IPS-15b (cell line): ENCODE data around the gene PARD6A.

Experiments used
- H3K27me3 ChIP-seq: one replicate; pipeline ENCODE4 v1.6.1; 2013; ENCODE audit warnings: low read length; ENCODE audit not compliant: control insufficient read depth, insufficient read depth
- H3K36me3 ChIP-seq: one replicate; pipeline ENCODE4 v1.6.1; 2013; ENCODE audit warnings: low read length; ENCODE audit not compliant: control insufficient read depth, insufficient read depth
- H3K4me1 ChIP-seq: one replicate; pipeline ENCODE4 v1.6.1; 2013; ENCODE audit warnings: mild to moderate bottlenecking, low read length; ENCODE audit not compliant: control insufficient read depth, insufficient read depth
- H3K4me3 ChIP-seq: one replicate; pipeline ENCODE4 v1.5.1; 2013; ENCODE audit warnings: low read depth, low read length
- H3K9ac ChIP-seq: one replicate; pipeline ENCODE4 v1.6.1; 2013; ENCODE audit warnings: low read depth, mild to moderate bottlenecking, low read length
- H3K9me3 ChIP-seq: one replicate; pipeline ENCODE4 v1.6.1; 2013; ENCODE audit warnings: mild to moderate bottlenecking, low read length; ENCODE audit not compliant: control insufficient read depth, insufficient read depth

The PARD6A gene

GRCh38 chr16:67663877-67664222, 3.1 kb downstream of the PARD6A start:
- no peak overlapping the region for H3K4me3 ChIP-seq
- peaks cover 8% of the 10 kb centered on the region for H3K27me3 ChIP-seq
- H3K4me1 ChIP-seq: peaks cover 7% of the 10 kb centered on the region
- no peaks in the 10 kb centered on the region for H3K9me3 ChIP-seq
- peaks cover 4% of the 10 kb centered on the region for H3K36me3 ChIP-seq
- no peak overlapping the region for H3K9ac ChIP-seq

GRCh38 chr16:67664258-67664657, 3.5 kb downstream of the PARD6A start:
- Histone ChIP-seq H3K4me3 (no peak overlapping the region), H3K27me3 (peaks cover 5% of the 10 kb centered on the region), H3K4me1 (peaks cover 6% of the 10 kb centered on the region), H3K9me3 (no peaks in the 10 kb centered on the region), H3K36me3 (no peaks in the 10 kb centered on the region), H3K9ac (no peak overlapping the region)

DNA sequence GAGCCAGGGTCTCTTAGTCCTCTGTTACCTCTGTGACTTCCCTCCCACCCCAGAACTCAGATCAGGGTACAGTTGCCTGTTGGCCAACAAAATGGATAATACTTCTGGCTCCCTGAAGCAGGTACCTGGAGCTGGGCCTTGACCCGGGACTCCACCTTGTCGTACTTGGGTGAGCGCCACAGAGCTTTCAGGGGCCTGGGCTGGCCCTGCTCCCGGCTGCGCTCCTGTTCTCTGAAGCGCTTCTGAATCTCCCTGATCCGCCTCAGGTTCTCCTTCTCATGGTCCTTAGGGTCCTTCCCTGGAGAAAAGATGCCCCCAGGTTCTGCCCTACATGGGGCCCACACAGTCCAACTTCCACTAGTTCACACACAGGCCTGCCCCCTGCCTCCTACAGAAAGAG, 4.1 kb downstream of the PARD6A start:
- Histone ChIP-seq H3K27me3 (peaks cover 5% of the 10 kb centered on the region), H3K9me3 (no peaks in the 10 kb centered on the region), H3K4me1 (peaks cover 6% of the 10 kb centered on the region), H3K4me3 (no peak overlapping the region), H3K9ac (no peak overlapping the region), H3K36me3 (no peaks in the 10 kb centered on the region)

- H3K9ac ChIP-seq: no peak overlapping the region
- peaks cover 5% of the 10 kb centered on the region for H3K27me3 ChIP-seq
- H3K4me1 ChIP-seq: peaks cover 6% of the 10 kb centered on the region
- peak overlapping the region; percentile 73 for H3K4me3 ChIP-seq
- H3K9me3 ChIP-seq: no peaks in the 10 kb centered on the region
- H3K36me3 ChIP-seq: no peaks in the 10 kb centered on the region
Measured at GRCh38 chr16:67665598-67665997, 4.8 kb downstream of the PARD6A start.

DNA sequence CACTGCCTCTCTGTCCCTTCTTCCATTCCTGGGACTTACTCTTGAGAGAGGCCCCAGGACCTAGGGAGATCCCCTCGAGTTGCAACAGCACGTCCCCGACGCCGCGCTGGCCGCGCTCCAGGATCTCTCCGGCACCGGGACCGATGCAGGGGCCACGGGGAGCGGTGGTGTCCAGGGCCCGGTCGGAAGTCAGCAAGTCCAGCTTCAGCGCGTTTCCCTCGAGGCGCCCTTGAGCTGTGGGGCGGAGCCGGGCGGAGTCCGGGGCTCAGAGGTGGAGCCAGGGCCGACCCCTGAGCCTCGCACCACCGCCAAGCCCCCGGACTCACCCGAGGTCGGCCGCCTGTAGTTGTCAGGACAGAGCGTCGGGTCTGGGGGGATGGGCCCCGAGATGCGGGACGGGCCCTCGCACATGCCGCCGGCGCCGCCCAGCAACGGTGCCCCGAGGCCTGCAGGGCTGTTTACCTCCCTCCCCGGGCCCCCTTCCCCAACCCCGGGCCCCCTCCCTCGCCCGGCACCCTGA, 5.3 kb downstream of the PARD6A start:
- peaks cover 5% of the 10 kb centered on the region for H3K27me3 ChIP-seq
- peak overlapping the region; percentile 73 for H3K4me3 ChIP-seq
- no peaks in the 10 kb centered on the region for H3K9me3 ChIP-seq
- no peak overlapping the region for H3K9ac ChIP-seq
- H3K4me1 ChIP-seq: peaks cover 6% of the 10 kb centered on the region
- H3K36me3 ChIP-seq: no peaks in the 10 kb centered on the region

GRCh38 chr16:67666559-67667452, 6.0 kb downstream of the PARD6A start, which contains the start of the genes C16orf86 and ENKD1:
Gene C16orf86 (plus strand): TSS chr16:67666814. CDS start chr16:67666971, 157 bp downstream.
Gene ENKD1 (minus strand): TSS chr16:67666750. CDS start chr16:67666442, 308 bp downstream.
- H3K4me3 ChIP-seq: peak within 1 kb of the TSS; percentile 73
- H3K9ac ChIP-seq: no peak within 1 kb of the TSS
- H3K4me1 ChIP-seq: peaks cover 3% of the 10 kb centered on the region

GRCh38 chr16:67667453-67667816, 6.7 kb downstream of the PARD6A start:
- H3K4me3 ChIP-seq: peak overlapping the region; percentile 73
- H3K4me1 ChIP-seq: peaks cover 3% of the 10 kb centered on the region
- peaks cover 3% of the 10 kb centered on the region for H3K27me3 ChIP-seq
- no peaks in the 10 kb centered on the region for H3K9me3 ChIP-seq
- H3K9ac ChIP-seq: no peak overlapping the region
- no peaks in the 10 kb centered on the region for H3K36me3 ChIP-seq

More at GRCh38 chr16:67666559-67667452, 6.0 kb downstream of the PARD6A start, which contains the start of the genes C16orf86 and ENKD1:
- Histone ChIP-seq H3K9me3 (no peaks in the 10 kb centered on the region), H3K36me3 (no peaks in the 10 kb centered on the region), H3K27me3 (peaks cover 3% of the 10 kb centered on the region)

DNA sequence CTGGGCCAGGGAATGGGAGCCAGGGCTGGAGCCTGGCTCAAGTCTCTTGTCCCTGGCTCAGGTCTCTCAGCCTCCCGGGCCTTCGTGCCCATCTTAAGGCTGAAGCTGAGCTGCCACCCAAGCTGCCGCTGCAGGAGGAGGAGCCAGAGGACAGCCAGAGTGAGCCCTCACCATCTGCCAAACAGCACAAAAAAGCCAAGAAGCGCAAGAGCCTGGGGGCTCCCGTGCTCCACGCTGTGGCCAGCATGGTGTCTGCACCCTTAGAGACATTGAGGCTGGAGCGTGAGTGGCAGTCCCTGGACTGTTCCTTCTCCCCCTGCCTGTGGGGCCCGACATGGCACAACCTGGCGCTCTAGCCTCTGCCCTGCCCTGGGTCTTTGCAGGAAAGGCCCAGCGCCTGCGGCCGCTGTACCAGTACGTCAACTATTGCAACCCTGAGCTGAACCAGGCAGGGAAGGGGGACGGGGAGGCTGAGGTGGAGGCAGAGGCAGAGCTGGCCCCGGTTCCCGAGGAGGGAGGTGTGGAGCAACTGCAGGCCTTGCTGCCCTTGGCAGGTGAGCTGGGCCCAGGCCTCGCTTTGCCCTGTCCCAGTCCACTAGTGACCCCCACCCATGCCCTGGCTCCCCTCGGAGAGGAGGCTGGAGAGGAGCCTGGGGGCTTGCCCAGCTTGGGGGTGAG, 7.2 kb downstream of the PARD6A start:
- Histone ChIP-seq H3K36me3 (no peaks in the 10 kb centered on the region), H3K4me3 (peak overlapping the region; percentile 73), H3K9me3 (no peaks in the 10 kb centered on the region), H3K4me1 (peaks cover 3% of the 10 kb centered on the region), H3K27me3 (peaks cover 3% of the 10 kb centered on the region), H3K9ac (no peak overlapping the region)

DNA sequence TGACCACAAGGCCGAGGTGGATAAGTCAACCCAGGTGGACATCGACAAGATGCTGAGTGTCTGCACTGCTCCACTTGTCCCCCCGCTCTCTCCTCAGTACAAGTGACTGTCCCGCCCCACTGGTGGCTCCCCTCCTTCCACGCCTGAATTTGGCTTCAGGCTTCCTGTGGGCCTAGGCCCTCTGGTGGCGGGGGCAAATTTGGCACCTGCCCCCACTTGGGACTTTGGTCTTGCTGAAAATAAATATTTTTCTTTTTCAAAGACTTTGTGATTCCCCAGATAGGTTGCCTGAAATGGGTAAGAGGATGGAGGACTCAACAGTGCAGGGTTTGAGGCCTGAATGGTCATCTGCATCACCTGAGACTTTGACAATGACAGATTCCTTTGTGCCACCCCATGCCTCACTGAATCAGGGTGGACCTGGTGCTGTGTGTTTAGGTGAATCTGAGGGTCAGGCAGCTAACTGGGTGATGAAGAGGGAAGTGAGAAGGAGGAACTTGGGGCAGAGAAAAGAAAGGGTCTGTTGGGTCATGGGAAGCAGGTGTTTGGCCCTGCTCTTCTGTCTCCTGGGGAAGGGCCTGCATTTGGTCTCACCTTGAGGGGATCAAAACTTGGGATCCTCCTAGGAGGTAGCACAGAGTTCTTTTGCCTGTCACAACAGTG, 7.9 kb downstream of the PARD6A start:
- H3K4me3 ChIP-seq: no peak overlapping the region
- peak overlapping the region; percentile 8 for H3K9ac ChIP-seq
- no peaks in the 10 kb centered on the region for H3K9me3 ChIP-seq
- peaks cover 3% of the 10 kb centered on the region for H3K27me3 ChIP-seq
- no peaks in the 10 kb centered on the region for H3K36me3 ChIP-seq
- peaks cover 5% of the 10 kb centered on the region for H3K4me1 ChIP-seq

DNA sequence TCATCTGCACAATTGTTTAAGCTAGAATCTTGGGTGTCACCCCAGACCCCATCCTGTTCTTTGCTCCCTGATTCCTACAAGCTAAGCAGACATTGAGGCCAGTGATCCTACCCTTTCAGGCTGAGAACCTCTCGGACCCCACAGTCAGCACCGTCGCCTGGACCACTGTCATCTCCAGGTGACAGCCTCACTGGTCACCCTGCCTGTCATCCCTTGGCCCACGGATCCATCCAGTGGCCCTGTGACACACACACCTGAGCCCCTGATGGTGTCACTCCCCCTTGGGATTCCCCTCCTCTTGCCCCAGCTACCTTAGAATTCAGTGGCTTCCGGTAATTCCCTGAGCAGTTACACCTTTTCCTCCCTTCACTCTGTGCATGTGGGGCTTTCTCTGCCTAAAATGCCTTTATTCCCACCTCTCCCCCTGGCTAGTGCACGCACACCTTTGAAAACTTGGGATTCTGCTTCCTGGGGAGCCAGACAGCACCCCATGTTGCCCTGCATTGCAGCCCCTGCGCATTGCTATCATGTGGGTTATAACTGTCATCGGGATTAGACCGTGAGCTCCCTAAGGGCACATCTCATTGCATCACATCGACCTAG, 8.8 kb downstream of the PARD6A start:
- Histone ChIP-seq H3K9me3 (no peaks in the 10 kb centered on the region), H3K9ac (no peak overlapping the region), H3K27me3 (peaks cover 3% of the 10 kb centered on the region), H3K36me3 (no peaks in the 10 kb centered on the region), H3K4me1 (peaks cover 5% of the 10 kb centered on the region), H3K4me3 (no peak overlapping the region)

GRCh38 chr16:67672306-67672705, 11.5 kb downstream of the PARD6A start:
- H3K27me3 ChIP-seq: no peaks in the 10 kb centered on the region
- H3K36me3 ChIP-seq: peaks cover 6% of the 10 kb centered on the region
- H3K4me1 ChIP-seq: peaks cover 5% of the 10 kb centered on the region
- H3K4me3 ChIP-seq: no peak overlapping the region
- no peaks in the 10 kb centered on the region for H3K9me3 ChIP-seq
- H3K9ac ChIP-seq: no peak overlapping the region
